Mesothelial cell of epicardium (in vitro differentiated cells): ENCODE results near the gene FCGR2B. TPM values are rescaled to one million over a fixed set of nuclear protein-coding genes. Genes with fewer than 3 reads are reported as not detected.
"Not testable (repeated sequence)": the region's sequence is repeated elsewhere in the genome, so short reads cannot be mapped to it uniquely, and the experiment has no call there.

Source experiments
- DNase-seq, 2 experiments: peaks; one replicate each; pipeline ENCODE4 v3.0.0; 2021; ENCODE audit warnings: low spot score in 2 of 2; ENCODE audit not compliant: unreplicated experiment in 2 of 2
- H3K27ac Mint-ChIP-seq: 2 replicates; pipeline ENCODE4 v1.8.0; 2021; ENCODE audit warnings: mixed read lengths
- H3K27me3 Mint-ChIP-seq: 2 replicates; pipeline ENCODE4 v1.8.0; 2021; ENCODE audit warnings: low read depth, mixed read lengths
- H3K36me3 Mint-ChIP-seq: 2 replicates; pipeline ENCODE4 v1.8.0; 2021; ENCODE audit warnings: mixed read lengths
- H3K4me1 Mint-ChIP-seq: 2 replicates; pipeline ENCODE4 v1.8.0; 2021; ENCODE audit warnings: mixed read lengths
- H3K4me3 Mint-ChIP-seq: 2 replicates; pipeline ENCODE4 v1.8.0; 2021; ENCODE audit warnings: mild to moderate bottlenecking, moderate library complexity, mixed read lengths
- H3K9me3 Mint-ChIP-seq: 2 replicates; pipeline ENCODE4 v1.8.0; 2021; ENCODE audit warnings: mixed read lengths
- total RNA-seq: library from RNA; stranded (reverse); gene quantifications from 3 replicates; pipeline ENCODE4 v1.2.1, GENCODE V29; 2021
- TF ChIP-seq, protein P1 (sequence below): fragments of 200-600 bp; sonication (generic); IDR thresholded peaks from one replicate; pipeline ENCODE4 v1.5.0; 2021; ENCODE audit warnings: antibody characterized with exemption; ENCODE audit not compliant: unreplicated experiment

FCGR2B gene
- total RNA-seq, 1 donor from 2014 or later = not detected

- peaks cover 10% of the 10 kb centered on the region for H3K9me3 Mint-ChIP-seq
- H3K4me1 Mint-ChIP-seq, H3K27ac Mint-ChIP-seq, H3K4me3 Mint-ChIP-seq, DNase-seq, H3K36me3 Mint-ChIP-seq: not testable (repeated sequence)
- TF ChIP-seq, protein P1, sequence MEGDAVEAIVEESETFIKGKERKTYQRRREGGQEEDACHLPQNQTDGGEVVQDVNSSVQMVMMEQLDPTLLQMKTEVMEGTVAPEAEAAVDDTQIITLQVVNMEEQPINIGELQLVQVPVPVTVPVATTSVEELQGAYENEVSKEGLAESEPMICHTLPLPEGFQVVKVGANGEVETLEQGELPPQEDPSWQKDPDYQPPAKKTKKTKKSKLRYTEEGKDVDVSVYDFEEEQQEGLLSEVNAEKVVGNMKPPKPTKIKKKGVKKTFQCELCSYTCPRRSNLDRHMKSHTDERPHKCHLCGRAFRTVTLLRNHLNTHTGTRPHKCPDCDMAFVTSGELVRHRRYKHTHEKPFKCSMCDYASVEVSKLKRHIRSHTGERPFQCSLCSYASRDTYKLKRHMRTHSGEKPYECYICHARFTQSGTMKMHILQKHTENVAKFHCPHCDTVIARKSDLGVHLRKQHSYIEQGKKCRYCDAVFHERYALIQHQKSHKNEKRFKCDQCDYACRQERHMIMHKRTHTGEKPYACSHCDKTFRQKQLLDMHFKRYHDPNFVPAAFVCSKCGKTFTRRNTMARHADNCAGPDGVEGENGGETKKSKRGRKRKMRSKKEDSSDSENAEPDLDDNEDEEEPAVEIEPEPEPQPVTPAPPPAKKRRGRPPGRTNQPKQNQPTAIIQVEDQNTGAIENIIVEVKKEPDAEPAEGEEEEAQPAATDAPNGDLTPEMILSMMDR = peak; percentile 47
- peaks cover 62% of the 10 kb centered on the region for H3K27me3 Mint-ChIP-seq
These were observed 15.2 kb upstream of the FCGR2B start for GRCh38 chr1:161647507-161648360.

GRCh38 chr1:161653541-161653940 lies 9.4 kb upstream of the FCGR2B start:
- DNase-seq, H3K4me1 Mint-ChIP-seq, H3K27ac Mint-ChIP-seq, H3K4me3 Mint-ChIP-seq, H3K36me3 Mint-ChIP-seq: not testable (repeated sequence)
- peaks cover 10% of the 10 kb centered on the region for H3K9me3 Mint-ChIP-seq
- peaks cover 35% of the 10 kb centered on the region for H3K27me3 Mint-ChIP-seq

DNA sequence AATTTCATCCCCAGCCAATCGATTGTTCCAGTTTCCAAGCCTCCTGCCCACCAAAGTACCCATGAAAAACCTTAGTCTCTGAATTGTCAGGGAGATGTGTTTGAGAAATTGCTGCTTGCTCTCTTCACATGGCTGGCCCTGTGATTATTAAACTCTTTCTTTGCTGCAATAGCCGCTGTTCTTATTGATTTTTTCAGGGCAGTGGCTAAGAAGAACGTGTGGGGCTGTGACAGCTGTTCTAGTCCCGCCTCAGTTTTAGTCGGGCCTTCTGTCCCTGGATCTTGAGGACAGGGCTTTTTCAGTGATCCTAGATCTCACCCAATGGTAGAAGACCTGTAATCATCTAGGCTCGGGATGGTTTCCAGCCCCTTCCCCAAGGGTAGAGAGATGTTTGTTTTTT lies 9.0 kb upstream of the FCGR2B start:
- H3K36me3 Mint-ChIP-seq, DNase-seq, H3K4me3 Mint-ChIP-seq, H3K4me1 Mint-ChIP-seq, H3K27ac Mint-ChIP-seq: not testable (repeated sequence)
- peaks cover 10% of the 10 kb centered on the region for H3K9me3 Mint-ChIP-seq
- H3K27me3 Mint-ChIP-seq = peaks cover 32% of the 10 kb centered on the region

- not testable (repeated sequence) for H3K4me3 Mint-ChIP-seq, H3K9me3 Mint-ChIP-seq, H3K36me3 Mint-ChIP-seq, DNase-seq, H3K27ac Mint-ChIP-seq, H3K4me1 Mint-ChIP-seq
- peaks cover 14% of the 10 kb centered on the region for H3K27me3 Mint-ChIP-seq
These were observed 4.4 kb upstream of the FCGR2B start for GRCh38 chr1:161658524-161658923.

- H3K27ac Mint-ChIP-seq, H3K4me3 Mint-ChIP-seq, H3K27me3 Mint-ChIP-seq, DNase-seq, H3K4me1 Mint-ChIP-seq, H3K9me3 Mint-ChIP-seq, H3K36me3 Mint-ChIP-seq: not testable (repeated sequence)
These were observed 1.2 kb upstream of the FCGR2B start for GRCh38 chr1:161661660-161662311.

- H3K4me3 Mint-ChIP-seq, H3K36me3 Mint-ChIP-seq, DNase-seq, H3K4me1 Mint-ChIP-seq, H3K27ac Mint-ChIP-seq, H3K27me3 Mint-ChIP-seq, H3K9me3 Mint-ChIP-seq: not testable (repeated sequence)
These were observed 626 bp downstream of the FCGR2B start for GRCh38 chr1:161663569-161663968.

GRCh38 chr1:161664689-161665088 lies 1.7 kb downstream of the FCGR2B start:
- H3K4me1 Mint-ChIP-seq = not testable (repeated sequence)

DNA sequence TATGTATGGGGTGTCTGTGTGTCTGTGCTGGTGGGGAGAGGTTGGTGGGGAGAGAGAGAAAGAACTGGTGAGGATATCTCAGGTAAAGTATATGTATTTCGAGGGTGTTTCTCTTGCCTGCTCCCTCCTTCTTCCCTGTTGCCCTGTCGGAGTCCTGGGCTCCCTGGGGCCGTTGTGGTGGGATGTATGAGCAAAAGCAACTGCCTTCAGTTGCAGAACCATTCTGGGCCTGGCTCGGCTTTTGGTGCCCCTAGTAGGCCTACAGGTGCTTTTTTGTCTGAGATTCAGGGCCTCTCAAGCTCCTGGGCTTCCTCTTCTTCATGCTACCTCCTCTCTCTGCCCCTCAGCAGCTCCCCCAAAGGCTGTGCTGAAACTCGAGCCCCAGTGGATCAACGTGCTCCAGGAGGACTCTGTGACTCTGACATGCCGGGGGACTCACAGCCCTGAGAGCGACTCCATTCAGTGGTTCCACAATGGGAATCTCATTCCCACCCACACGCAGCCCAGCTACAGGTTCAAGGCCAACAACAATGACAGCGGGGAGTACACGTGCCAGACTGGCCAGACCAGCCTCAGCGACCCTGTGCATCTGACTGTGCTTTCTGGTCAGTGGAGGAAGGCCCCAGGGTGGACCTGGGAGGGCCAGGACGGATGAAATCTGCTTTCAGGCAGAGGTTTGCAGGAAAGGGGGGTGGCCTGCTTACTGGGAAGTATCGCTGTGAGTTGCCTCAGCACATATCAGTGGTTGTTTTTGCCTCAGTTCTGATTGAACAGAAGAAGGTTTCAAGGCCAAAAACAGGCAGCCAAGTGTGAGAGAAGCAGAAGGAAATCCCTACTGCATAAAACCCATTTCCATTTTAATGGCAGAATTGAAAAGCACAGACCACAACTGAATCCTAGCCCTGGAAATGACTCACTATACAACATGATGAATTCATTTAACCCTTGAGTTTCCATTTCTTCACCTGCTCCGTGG lies 8.4 kb downstream of the FCGR2B start:
- DNase-seq, H3K4me3 Mint-ChIP-seq, H3K27ac Mint-ChIP-seq, H3K36me3 Mint-ChIP-seq, H3K4me1 Mint-ChIP-seq, H3K27me3 Mint-ChIP-seq, H3K9me3 Mint-ChIP-seq: not testable (repeated sequence)

More at GRCh38 chr1:161664689-161665088, 1.7 kb downstream of the FCGR2B start:
- H3K27me3 Mint-ChIP-seq, DNase-seq, H3K9me3 Mint-ChIP-seq, H3K27ac Mint-ChIP-seq, H3K36me3 Mint-ChIP-seq, H3K4me3 Mint-ChIP-seq: not testable (repeated sequence)

GRCh38 chr1:161673437-161673836 lies 10.5 kb downstream of the FCGR2B start:
- H3K27ac Mint-ChIP-seq, H3K9me3 Mint-ChIP-seq, H3K36me3 Mint-ChIP-seq, H3K4me3 Mint-ChIP-seq, DNase-seq, H3K4me1 Mint-ChIP-seq, H3K27me3 Mint-ChIP-seq: not testable (repeated sequence)

GRCh38 chr1:161674447-161674846 lies 11.5 kb downstream of the FCGR2B start:
- H3K9me3 Mint-ChIP-seq, H3K27me3 Mint-ChIP-seq, DNase-seq, H3K36me3 Mint-ChIP-seq, H3K27ac Mint-ChIP-seq, H3K4me3 Mint-ChIP-seq, H3K4me1 Mint-ChIP-seq: not testable (repeated sequence)

GRCh38 chr1:161674908-161675307 lies 12.0 kb downstream of the FCGR2B start:
- H3K9me3 Mint-ChIP-seq, H3K36me3 Mint-ChIP-seq, H3K4me1 Mint-ChIP-seq, DNase-seq, H3K4me3 Mint-ChIP-seq, H3K27ac Mint-ChIP-seq, H3K27me3 Mint-ChIP-seq: not testable (repeated sequence)
